RCC 7860 (cell line): ENCODE data around the gene RAB3D.
"Not testable (repeated sequence)": the region's sequence is repeated elsewhere in the genome, so short reads cannot be mapped to it uniquely, and the experiment has no call there.

Experiments used
- DNase-seq: peaks from one replicate; pipeline ENCODE4 v3.0.0-alpha.2; 2015; ENCODE audit warnings: low spot score
- FAIRE-seq: peaks from 2 replicates; lab custom pipeline; 2012; peaks lifted over from hg19 to GRCh38; lab: Jason Lieb, UNC

Gene RAB3D

DNA sequence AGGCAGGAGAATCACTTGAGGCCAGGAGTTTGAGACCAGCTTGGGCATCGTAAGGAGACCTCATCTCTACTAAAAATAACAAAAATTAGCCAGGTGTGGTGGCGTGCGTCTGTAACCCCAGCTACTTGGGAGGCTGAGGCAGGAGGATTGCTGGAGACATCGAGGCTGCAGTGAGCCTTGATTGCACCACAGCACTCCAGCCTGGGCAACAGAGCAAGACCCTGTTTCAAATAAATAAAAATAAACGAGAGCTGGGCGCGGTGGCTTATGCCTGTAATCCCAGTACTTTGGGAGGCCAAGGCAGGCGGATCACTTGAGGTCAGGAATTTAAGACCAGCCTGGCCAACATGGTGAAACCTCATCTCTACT is 626 bp upstream of the RAB3D start:
- not testable (repeated sequence) for DNase-seq, FAIRE-seq

- DNase-seq = no peak
- FAIRE-seq = no peak
These were observed 746 bp downstream of the RAB3D start for GRCh38 chr19:11338569-11339253.

- FAIRE-seq (no peak), DNase-seq (no peak)
These were observed 1.3 kb downstream of the RAB3D start for GRCh38 chr19:11338121-11338520.

- no peak for FAIRE-seq
- DNase-seq = no peak
These were observed 2.4 kb downstream of the RAB3D start for GRCh38 chr19:11337080-11337479.

GRCh38 chr19:11335449-11336146 is 3.9 kb downstream of the RAB3D start:
- FAIRE-seq (no peak), DNase-seq (no peak)

GRCh38 chr19:11333838-11334237 is 5.6 kb downstream of the RAB3D start:
- not testable (repeated sequence) for FAIRE-seq
- DNase-seq = peak; percentile 9

- FAIRE-seq = no peak
These were observed 6.6 kb downstream of the RAB3D start for GRCh38 chr19:11332822-11333221.

DNA sequence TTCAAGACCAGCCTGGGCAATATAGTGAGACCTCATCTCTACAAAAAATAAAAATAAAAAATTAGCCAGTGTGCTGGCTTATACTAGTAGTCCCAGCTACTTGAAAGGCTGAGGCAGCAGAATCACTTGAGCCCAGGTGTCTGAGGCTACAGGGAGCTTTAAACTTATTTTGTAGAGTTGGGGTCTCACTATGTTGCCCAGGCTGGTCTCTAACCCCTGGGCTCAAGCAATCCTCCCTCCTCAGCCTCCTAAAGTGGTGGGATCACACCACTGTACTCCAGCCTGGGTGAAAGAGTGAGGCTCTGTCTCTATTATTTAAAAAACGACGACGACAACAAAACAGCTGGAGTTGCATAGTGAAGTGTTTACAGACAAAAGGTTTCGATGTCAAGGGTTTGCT is 8.0 kb downstream of the RAB3D start:
- FAIRE-seq (no peak), DNase-seq (no peak)

More at GRCh38 chr19:11332822-11333221, 6.6 kb downstream of the RAB3D start:
- no peak for DNase-seq

- FAIRE-seq (no peak), DNase-seq (no peak)
These were observed 9.3 kb downstream of the RAB3D start for GRCh38 chr19:11330127-11330526.

- FAIRE-seq (no peak), DNase-seq (no peak)
These were observed 13.9 kb downstream of the RAB3D start for GRCh38 chr19:11325544-11325943.

DNA sequence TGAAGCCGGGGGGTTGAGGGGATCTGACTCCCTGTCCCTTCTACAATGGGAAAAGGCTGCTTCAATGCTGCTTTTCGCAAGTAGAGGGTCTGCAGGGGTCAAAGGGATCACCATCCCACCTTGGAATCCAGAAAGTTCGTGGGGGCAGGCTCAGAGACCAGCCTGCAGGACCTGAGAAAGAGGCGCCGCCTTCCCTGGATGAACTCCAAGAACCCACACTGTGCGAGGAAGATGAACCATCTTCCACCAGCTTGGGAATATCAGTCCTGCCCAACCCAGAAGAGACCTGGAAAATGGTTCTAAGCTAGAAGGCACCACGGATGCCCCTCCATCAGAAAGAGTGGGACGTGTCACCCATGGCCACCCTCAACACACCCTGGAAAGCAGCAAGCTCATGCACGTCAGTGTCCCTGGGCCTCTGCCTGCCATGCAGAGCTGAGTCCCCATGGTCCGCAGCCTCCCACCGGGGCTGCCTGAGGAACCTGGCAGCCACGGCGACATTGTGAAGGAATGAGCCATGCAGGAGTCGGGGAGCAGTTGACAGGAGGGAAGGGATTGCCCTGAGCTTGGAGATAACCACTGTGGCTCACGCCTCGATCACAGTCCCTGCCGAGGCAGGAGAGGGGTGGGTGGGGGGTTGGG is 14.6 kb downstream of the RAB3D start:
- DNase-seq (no peak), FAIRE-seq (no peak)

DNA sequence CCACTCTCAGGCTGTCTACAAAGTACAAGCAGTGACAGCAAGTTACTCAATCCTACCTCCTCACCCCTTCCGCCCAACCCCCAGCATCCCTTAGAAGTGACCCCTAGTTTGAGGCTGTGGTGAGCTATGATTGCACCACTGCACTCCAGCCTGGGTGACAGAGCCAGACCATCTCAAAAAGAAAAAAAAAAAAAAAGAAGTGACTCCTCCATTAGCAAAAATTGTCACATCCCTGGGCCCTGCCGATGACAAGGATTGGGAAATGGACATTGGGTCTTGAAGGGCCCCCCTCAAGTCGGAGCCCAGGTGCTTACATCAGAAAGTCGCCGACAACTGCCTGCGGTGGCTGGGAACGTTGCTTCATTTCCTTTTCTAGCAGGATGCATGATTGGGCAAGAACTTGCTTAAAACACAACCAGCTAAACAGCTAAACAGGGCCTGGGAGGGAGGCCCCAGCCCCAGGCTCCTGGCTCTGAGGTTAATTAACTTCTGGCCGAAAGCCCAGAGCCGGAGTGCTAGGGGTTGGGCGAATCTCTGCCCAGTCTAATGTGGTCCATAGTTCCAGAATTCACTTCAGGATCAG is 15.3 kb downstream of the RAB3D start:
- FAIRE-seq = peak; percentile 76

DNA sequence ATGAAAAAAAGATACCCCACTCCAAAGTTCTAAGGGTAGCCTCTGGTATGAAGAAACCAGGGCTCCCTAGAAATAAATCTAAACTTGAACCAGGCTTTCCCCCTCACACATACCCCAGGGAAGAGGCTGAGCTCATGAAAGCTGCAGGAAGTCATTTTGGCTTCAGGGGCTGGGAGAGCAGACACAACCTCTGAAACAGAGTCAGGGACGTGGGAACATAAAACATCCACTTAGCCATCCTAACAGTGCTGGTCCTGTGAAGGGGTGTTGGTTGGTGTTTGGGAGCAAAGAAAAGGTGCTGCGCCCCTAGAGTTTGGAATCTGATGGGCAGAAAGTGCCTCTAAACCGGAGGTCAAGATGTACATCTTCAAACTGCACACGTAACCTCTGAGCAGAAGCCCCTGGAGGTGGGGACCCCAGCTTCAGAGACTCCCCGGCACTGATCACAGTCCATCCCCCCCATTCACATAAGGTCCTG is 15.8 kb downstream of the RAB3D start:
- FAIRE-seq (no peak), DNase-seq (no peak)

More for the DNA sequence above, 15.3 kb downstream of the RAB3D start:
- peak; percentile 62 for DNase-seq

DNA sequence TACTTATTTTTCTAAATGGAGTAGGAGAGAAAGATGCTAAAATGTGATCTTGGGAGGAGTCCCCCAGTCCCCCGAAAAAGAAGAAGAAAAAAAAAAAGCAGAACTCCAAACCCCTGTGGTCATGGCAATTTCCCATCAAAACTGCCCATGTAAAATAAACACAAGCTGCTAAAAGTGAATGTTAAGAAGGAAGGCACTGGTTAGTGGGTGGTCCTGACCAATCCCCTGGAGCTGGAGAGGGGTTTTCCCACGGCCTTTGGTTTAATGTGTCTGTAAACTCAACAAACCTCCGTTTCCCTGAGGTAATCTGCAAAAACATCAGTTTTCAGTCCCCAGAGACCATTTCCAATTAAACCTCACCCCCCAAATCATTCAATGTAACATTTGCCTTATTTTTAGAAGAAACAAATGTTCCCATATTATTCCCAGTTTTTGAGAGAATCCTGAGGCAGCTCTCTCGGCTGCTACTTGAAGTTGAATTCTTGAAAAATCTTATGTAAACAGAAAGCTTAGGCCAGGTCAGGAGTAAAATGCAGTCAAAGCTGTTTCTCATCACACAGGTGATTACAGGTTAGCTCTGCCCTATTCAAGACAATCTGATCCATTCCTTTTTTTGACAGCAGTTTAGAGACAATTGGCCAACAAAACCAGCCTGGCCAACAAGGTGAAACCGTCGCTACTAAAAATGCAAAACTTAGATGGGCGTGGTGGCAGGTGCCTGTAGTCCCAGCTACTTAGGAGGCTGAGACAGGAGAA is 17.0 kb downstream of the RAB3D start:
- FAIRE-seq (no peak), DNase-seq (no peak)

DNA sequence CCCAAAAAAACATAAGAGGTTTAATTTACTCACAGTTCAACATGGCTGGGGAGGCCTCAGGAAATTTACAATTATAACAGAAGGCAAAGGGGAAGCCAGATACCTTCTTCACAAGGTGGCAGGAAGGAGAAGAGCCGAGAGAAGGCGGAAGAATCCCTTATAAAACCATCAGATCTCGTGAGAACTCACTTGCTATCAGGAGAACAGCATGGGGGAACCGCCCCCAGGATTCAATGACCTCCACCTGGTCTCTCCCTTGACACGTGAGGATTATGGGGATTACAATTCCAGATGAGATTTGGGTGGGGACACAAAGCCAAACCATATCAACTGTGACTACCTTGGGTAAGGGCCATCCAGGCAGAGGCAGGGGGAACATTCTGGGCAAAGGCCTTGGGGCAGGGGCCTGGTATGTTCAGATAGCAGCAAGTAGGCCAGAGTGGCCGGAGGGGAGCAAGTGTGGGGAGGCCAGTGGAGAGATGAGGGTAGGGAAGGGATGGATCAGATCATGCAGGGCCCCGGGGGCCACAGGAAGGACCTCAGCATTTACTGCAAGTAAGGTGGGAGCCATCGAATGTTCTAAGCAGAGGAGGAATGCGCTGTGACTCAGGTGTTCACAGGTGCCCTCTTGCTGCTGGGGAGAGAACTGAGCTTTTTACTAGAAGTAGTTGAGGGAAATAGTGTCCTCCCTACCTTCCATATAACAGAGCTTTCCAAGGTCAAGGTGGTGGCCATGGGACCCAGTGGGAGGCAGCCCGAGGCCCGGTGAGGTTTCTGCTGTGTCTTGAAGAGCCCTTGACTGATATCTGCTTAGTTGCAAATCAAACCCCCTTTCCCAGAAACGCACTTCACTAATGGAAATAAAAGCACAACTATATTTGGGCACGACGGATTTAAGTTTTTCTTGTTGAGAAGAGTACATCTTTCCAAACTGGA is 18.0 kb downstream of the RAB3D start:
- FAIRE-seq (no peak), DNase-seq (no peak)

DNA sequence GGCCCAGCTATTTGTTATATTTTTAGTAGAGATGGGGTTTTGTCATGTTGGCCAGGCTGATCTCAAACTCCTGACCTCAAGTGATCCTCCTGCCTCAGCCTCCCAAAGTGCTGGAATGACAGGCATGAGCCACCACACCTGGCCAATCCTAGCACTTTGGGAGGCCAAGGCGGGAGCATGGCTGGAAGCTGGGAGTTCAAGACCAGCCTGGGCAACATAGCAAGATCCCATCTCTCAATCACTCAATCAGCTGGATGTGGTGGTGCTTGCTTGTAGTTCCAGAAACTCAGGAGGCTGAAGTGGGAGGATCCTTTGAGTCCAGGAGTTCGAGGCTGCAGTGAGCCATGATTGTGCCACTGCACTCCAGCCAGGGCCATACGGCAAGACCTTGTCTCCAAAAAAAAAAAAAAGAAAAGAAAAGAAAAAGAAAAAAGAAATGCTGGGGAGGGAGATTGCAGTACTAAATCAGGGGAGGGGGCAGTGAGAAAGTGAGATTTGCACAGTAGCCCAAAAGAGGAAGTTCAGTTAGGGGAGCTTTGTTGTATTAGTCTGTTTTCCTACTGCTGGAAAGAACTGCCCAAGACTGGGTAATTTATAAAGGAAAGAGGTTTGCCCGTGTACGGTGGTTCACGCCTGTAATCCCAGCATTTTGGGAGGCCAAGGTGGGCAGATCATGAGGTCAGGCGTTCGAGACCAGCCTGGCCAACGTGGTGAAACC is 19.0 kb downstream of the RAB3D start:
- not testable (repeated sequence) for FAIRE-seq, DNase-seq

DNA sequence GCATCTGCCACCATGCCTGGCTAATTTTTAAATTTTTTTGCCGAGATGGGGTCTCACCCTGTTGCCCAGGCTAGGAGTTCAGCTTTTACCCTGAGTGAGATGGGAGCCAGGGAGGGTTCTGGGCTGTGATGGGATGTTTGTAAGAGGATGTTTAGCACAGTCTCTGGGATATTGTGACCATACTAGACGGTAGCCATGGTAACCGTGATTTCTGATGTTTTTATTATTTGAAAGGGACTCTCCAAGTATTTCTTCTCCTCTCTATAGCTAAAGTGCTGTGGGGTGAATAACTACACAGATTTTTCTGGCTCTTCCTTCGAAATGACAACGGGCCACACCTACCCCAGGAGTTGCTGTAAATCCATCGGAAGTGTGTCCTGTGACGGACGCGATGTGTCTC is 33.1 kb downstream of the RAB3D start:
- DNase-seq (no peak), FAIRE-seq (no peak)

DNA sequence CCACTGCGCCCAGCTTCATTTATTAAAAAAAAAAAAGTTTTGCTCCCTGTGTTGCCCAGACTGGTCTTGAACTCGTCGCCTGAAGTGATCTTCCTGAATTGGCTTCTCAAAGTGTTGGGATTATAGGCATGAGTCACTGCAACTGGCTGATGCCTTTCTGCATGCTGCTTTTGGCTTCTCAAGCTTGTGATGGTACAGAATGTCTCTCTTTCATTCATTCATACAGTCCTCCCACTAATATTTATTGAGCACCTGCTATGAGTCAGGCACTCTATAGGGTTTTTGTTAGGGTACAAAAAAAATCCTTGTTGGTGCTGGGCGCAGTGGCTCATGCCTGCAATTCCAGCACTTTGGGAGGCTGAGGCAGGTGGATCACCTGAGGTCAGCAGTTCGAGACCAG is 34.5 kb downstream of the RAB3D start:
- DNase-seq = no peak
- FAIRE-seq = no peak

DNA sequence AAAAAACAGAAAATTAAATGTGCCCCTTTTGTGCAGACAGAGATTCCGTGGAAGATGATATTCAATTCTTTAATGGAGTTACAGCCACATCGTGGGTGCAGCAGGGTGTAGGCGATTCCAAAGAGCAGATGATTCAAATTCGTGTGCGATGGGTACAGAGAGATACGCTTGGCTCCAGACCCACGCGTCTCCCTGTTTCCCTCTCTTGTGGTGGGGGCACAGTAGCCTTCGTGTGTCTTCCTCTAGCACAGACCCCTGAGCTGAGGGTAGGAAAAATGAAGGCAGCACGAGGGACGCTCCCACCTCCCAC is 38.7 kb downstream of the RAB3D start:
- FAIRE-seq = no peak

More for the DNA sequence above, 38.7 kb downstream of the RAB3D start:
- no peak for DNase-seq
